Activated naive CD8-positive, alpha-beta T cell (primary cell): ENCODE measurements around the gene DMAC1.
A peak's percentile ranks its signal among the peaks of the same experiment; 100 is the strongest.

ENCODE experiments used
- H3K27ac Mint-ChIP-seq: one replicate; pipeline ENCODE4 v1.8.0; 2021; ENCODE audit warnings: mixed read lengths
- H3K27me3 Mint-ChIP-seq: one replicate; pipeline ENCODE4 v1.8.0; 2021; ENCODE audit warnings: mixed read lengths
- H3K36me3 Mint-ChIP-seq: one replicate; pipeline ENCODE4 v1.8.0; 2021; ENCODE audit warnings: mixed read lengths
- H3K4me1 Mint-ChIP-seq: one replicate; pipeline ENCODE4 v1.8.0; 2021; ENCODE audit warnings: low read depth, mixed read lengths
- H3K4me3 Mint-ChIP-seq: one replicate; pipeline ENCODE4 v1.8.0; 2021; ENCODE audit warnings: mild to moderate bottlenecking, mixed read lengths
- H3K9me3 Mint-ChIP-seq: one replicate; pipeline ENCODE4 v1.8.0; 2021; ENCODE audit warnings: low read depth, mixed read lengths

The DMAC1 gene

GRCh38 chr9:7794196-7794595, 5.4 kb downstream of the DMAC1 start:
- H3K4me3 Mint-ChIP-seq: no peak overlapping the region
- H3K9me3 Mint-ChIP-seq: no peaks in the 10 kb centered on the region
- H3K36me3 Mint-ChIP-seq: peaks cover 25% of the 10 kb centered on the region
- peaks cover 58% of the 10 kb centered on the region for H3K4me1 Mint-ChIP-seq
- H3K27ac Mint-ChIP-seq: peak overlapping the region; percentile 80
- no peaks in the 10 kb centered on the region for H3K27me3 Mint-ChIP-seq

GRCh38 chr9:7791394-7791793, 8.2 kb downstream of the DMAC1 start:
- H3K4me3 Mint-ChIP-seq: no peak overlapping the region
- peaks cover 36% of the 10 kb centered on the region for H3K4me1 Mint-ChIP-seq
- H3K27me3 Mint-ChIP-seq: no peaks in the 10 kb centered on the region
- peaks cover 26% of the 10 kb centered on the region for H3K36me3 Mint-ChIP-seq
- H3K9me3 Mint-ChIP-seq: no peaks in the 10 kb centered on the region
- no peak overlapping the region for H3K27ac Mint-ChIP-seq

DNA sequence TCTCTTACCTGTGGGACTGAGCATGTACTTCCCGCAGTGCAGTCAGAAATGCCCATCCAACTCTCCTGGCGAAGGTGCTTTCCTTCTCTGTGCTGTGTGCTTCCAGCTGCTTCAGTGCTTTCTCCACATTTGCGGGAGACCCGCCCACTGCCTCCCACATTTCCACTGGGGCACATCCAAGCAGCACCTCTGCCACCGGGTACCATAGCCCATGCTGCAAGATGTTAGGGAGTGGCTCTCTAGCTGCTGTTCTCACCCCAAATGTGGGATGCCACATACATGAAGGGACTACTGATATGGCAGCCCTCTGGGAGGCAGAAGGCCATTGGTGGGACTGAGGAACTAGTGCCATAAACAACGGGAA, 8.8 kb downstream of the DMAC1 start:
- Mint-ChIP-seq H3K4me3 (no peak overlapping the region), H3K4me1 (peaks cover 30% of the 10 kb centered on the region), H3K36me3 (peaks cover 25% of the 10 kb centered on the region)

GRCh38 chr9:7790022-7790818, 9.4 kb downstream of the DMAC1 start:
- Mint-ChIP-seq H3K27ac (no peak overlapping the region), H3K9me3 (no peaks in the 10 kb centered on the region), H3K4me3 (no peak overlapping the region), H3K4me1 (peaks cover 26% of the 10 kb centered on the region), H3K27me3 (no peaks in the 10 kb centered on the region), H3K36me3 (peaks cover 28% of the 10 kb centered on the region)

More for the DNA sequence above, 8.8 kb downstream of the DMAC1 start:
- no peaks in the 10 kb centered on the region for H3K27me3 Mint-ChIP-seq
- H3K9me3 Mint-ChIP-seq: no peaks in the 10 kb centered on the region
- H3K27ac Mint-ChIP-seq: no peak overlapping the region

DNA sequence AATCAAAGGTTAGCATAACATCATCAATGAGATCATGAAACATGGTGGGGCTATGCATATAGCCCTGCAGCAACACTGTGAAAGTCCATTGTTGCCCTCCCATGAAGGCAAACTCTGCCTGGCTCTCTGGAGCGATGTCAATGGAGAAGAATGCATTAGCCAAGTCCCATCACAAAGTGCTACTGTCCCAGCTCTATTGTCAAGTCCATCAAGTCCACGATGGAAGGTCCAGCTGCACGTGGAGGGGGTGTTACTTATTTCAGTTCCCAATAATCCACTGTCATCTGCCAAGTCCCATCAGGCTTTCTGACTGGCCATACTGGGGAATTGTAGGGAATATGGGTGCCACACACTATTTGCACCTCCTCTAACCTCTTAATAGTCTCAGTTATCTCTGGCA, 10.8 kb downstream of the DMAC1 start:
- peaks cover 15% of the 10 kb centered on the region for H3K4me1 Mint-ChIP-seq

GRCh38 chr9:7785813-7786212, 13.8 kb downstream of the DMAC1 start:
- peaks cover 2% of the 10 kb centered on the region for H3K4me1 Mint-ChIP-seq
- H3K27me3 Mint-ChIP-seq: no peaks in the 10 kb centered on the region
- H3K4me3 Mint-ChIP-seq: no peak overlapping the region
- no peaks in the 10 kb centered on the region for H3K9me3 Mint-ChIP-seq
- H3K27ac Mint-ChIP-seq: no peak overlapping the region
- peaks cover 18% of the 10 kb centered on the region for H3K36me3 Mint-ChIP-seq

More for the DNA sequence above, 10.8 kb downstream of the DMAC1 start:
- H3K9me3 Mint-ChIP-seq: no peaks in the 10 kb centered on the region
- no peaks in the 10 kb centered on the region for H3K27me3 Mint-ChIP-seq
- H3K27ac Mint-ChIP-seq: no peak overlapping the region
- H3K4me3 Mint-ChIP-seq: no peak overlapping the region
- peaks cover 33% of the 10 kb centered on the region for H3K36me3 Mint-ChIP-seq

DNA sequence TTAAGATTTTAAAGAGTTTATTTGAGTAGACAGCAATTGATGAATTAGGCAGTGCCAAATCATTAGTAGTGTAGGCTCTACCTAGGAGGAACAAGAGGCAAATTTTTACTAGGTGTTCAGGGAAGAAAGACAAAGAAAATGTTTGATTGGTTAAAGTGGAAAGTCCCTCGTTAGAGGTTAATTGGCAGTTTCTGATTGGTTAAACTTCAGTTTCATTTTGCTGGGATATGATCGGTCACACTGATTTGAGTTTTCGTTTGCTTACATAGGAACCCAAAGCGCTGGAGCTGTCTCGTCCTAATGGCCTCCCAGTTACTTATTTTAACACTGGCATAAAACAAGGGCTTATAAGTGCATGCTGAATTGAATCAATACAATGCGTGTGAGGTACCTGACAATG, 15.1 kb downstream of the DMAC1 start:
- Mint-ChIP-seq H3K4me1 (peaks cover 2% of the 10 kb centered on the region), H3K27ac (no peak overlapping the region), H3K36me3 (peaks cover 20% of the 10 kb centered on the region), H3K9me3 (no peaks in the 10 kb centered on the region), H3K27me3 (no peaks in the 10 kb centered on the region), H3K4me3 (no peak overlapping the region)

DNA sequence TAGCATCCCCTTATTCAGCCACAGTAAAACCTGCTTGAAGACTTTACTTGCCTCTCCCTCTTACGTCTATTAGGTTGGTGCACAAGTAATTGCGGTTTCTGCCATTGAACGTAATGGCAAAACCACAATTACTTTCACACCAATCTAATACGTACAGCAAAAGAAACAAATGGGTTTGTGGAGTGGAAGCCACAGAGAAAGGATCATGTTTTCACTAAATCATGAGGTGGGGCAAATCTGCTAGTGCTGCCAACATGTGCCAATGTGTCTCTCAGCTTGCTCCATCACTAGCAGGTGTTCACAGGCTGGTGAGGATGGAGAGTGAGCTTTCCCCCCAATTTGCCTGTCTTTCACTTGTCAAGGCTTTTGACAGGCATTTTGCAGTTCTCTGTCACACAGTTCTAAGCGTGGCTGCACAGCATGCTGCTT, 15.9 kb downstream of the DMAC1 start:
- H3K27ac Mint-ChIP-seq: no peak overlapping the region
- no peak overlapping the region for H3K4me3 Mint-ChIP-seq
- H3K4me1 Mint-ChIP-seq: peaks cover 2% of the 10 kb centered on the region
- no peaks in the 10 kb centered on the region for H3K27me3 Mint-ChIP-seq
- H3K36me3 Mint-ChIP-seq: peaks cover 20% of the 10 kb centered on the region
- no peaks in the 10 kb centered on the region for H3K9me3 Mint-ChIP-seq

DNA sequence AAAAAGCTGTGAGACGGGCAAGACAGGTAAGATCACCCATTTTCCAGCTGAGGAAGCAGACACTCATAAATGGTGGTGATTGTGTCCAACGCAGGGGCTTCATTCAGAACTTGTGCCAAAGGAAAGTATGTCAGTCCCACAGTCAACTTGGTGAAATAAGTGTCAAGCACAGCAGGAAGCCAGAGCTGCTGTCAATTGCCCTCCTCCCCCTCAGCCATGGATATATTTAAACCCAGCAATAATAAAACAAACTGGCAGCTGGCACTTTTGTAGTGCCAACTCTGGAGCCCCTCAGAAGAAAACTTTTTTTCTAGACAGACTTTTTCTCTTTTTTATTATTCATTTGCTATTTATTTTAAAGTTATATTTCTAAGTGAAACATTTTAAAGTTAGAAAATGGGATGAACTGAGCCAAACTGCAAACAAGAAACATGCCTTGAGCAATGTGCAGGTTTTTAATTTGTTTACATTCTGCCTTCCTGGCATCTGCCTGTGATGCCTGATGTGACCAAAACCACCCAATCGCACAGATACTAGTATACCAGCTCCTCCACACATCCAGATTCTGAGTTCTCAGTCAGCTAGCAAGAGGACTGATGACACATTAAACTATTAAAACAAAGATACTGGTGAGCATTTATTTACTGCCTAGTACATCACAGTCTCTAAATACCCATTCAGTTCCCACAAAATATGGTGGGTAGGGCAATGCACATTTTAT, 17.0 kb downstream of the DMAC1 start:
- H3K36me3 Mint-ChIP-seq: peaks cover 15% of the 10 kb centered on the region
- no peaks in the 10 kb centered on the region for H3K9me3 Mint-ChIP-seq
- no peaks in the 10 kb centered on the region for H3K27me3 Mint-ChIP-seq
- H3K4me1 Mint-ChIP-seq: peaks cover 2% of the 10 kb centered on the region
- no peak overlapping the region for H3K4me3 Mint-ChIP-seq
- H3K27ac Mint-ChIP-seq: no peak overlapping the region

DNA sequence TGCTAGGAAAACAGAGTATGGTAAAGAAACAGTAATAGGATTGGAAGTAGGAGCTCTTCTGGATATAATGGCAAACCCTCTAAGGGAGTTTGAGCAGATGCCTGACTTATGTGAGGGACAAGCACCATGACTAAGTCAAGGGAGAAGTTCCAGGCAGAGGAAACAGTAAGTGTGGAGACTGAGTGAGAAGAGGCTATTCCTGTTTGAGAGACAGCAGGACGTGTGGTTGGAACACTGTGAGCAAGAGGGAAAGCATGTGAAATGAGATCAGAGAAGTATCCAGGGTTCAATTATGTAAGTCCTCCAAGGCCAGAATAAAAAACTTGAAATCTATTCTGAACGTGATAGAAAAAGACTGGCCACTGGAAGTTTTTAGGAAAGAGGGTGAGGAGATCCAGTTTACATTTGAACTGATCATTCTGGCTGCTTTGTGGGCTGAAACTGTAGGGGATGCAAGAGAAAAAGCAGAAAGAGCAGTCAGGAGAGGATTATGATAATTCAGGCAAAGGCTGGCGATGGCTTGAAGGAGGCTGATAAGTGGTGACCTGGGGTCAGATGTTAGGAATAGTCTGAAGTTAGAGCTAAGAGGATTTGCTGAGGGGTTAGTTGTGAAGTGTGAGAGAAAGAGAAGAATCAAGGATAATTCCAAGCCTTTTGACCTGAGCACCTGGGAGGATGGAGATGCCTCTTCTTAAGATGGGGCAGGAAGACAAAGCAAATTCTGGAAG, 19.2 kb downstream of the DMAC1 start:
- peaks cover 2% of the 10 kb centered on the region for H3K27me3 Mint-ChIP-seq
- no peaks in the 10 kb centered on the region for H3K9me3 Mint-ChIP-seq
- no peak overlapping the region for H3K27ac Mint-ChIP-seq
- peaks cover 2% of the 10 kb centered on the region for H3K4me1 Mint-ChIP-seq
- H3K36me3 Mint-ChIP-seq: peaks cover 10% of the 10 kb centered on the region
- H3K4me3 Mint-ChIP-seq: no peak overlapping the region

DNA sequence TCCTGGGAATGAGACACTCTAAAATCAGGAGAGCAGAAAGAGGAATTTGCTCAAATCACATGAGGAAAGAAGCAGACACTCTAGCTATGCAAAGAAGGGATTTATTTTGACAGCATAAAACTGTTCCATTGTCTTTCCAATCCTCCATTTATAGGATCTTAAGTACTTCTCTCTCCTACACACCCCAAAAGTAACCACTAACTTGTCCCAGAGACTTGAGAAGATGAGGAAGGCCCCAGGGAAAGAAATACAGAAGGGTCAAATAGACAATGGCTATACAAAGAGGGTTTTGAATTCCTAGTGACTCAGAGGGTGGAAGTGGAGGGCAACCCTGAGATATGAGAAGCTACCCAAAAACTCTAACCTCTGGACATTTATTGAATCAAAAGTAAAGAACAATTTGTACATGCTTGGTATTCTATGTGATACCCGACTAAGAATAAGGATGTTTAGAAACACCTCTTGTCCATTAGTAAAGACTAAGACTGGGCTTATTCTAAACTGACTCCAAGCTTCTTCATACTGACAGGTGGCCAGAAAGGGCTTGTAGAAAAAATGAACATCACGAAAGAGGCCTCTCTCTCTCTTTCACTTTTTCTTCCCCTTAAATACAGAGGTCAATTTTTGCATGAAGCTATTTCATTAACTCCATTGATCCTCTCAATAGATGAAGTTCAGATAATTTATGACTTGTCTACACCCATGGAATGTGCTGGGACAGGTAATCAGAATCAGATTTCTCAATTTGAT, 20.6 kb downstream of the DMAC1 start:
- peaks cover 5% of the 10 kb centered on the region for H3K36me3 Mint-ChIP-seq
- H3K27ac Mint-ChIP-seq: no peak overlapping the region
- H3K4me1 Mint-ChIP-seq: no peaks in the 10 kb centered on the region
- H3K27me3 Mint-ChIP-seq: peaks cover 2% of the 10 kb centered on the region
- H3K4me3 Mint-ChIP-seq: no peak overlapping the region
- no peaks in the 10 kb centered on the region for H3K9me3 Mint-ChIP-seq

GRCh38 chr9:7777771-7778170, 21.8 kb downstream of the DMAC1 start:
- Mint-ChIP-seq H3K27me3 (peaks cover 4% of the 10 kb centered on the region), H3K27ac (no peak overlapping the region), H3K9me3 (no peaks in the 10 kb centered on the region), H3K4me3 (no peak overlapping the region), H3K36me3 (peaks cover 5% of the 10 kb centered on the region), H3K4me1 (no peaks in the 10 kb centered on the region)

DNA sequence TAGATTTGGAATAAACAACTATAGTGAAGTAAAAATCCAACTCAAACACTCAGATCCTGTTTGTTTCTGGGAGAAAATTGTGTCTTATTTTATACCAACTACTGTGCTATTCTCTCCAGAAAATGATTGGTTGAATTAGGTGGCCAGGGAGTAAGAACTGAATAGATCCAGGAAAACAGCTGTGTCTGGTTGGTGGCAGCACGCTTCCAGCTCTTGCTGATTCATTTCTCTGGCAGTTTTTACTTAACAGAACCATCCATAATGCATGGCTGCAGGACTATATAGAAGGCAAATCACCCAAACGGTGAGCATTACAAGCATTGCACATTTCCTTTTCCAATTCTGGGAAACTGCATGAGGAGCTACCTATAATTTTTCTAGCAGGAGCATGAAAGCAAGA, 29.5 kb downstream of the DMAC1 start:
- H3K9me3 Mint-ChIP-seq: peaks cover under 1% of the 10 kb centered on the region
- H3K4me3 Mint-ChIP-seq: no peak overlapping the region
- peaks cover 4% of the 10 kb centered on the region for H3K27me3 Mint-ChIP-seq
- peaks cover under 1% of the 10 kb centered on the region for H3K36me3 Mint-ChIP-seq
- H3K27ac Mint-ChIP-seq: no peak overlapping the region
- H3K4me1 Mint-ChIP-seq: no peaks in the 10 kb centered on the region

DNA sequence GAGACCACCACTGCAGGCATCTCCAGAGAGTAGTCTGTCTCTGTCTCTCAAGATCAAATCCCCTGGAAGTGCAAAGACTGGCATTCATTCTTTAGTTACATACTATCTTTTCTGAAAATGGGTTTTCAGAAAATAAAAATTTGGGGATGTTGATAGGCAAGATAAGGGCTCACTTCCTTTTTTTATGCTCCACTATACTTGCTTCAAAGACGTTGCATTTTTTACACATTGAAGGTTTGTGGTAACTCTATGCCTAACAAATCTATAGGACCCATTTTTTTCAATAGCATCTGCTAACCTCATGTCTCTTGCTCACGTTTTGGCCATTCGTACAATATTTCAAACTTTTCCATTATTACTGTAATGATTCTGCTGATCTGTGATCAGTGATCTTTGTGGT, 37.0 kb downstream of the DMAC1 start:
- H3K36me3 Mint-ChIP-seq: peaks cover 6% of the 10 kb centered on the region
- H3K27ac Mint-ChIP-seq: no peak overlapping the region
- H3K4me1 Mint-ChIP-seq: no peaks in the 10 kb centered on the region
- no peak overlapping the region for H3K4me3 Mint-ChIP-seq
- peaks cover 10% of the 10 kb centered on the region for H3K9me3 Mint-ChIP-seq
- H3K27me3 Mint-ChIP-seq: no peaks in the 10 kb centered on the region
